GM19238 (cell line): ENCODE measurements around the gene HELQ.
"Not testable (repeated sequence)": the region's sequence is repeated elsewhere in the genome, so short reads cannot be mapped to it uniquely, and the experiment has no call there.

Experiments used
- DNase-seq: peaks from one replicate; pipeline ENCODE4 v3.0.0; 2011; ENCODE audit warnings: low spot score; ENCODE audit not compliant: insufficient read length

The HELQ gene

GRCh38 chr4:83455281-83456183 lies at the start of gene HELQ, which contains the start of gene MRPS18C:
Gene HELQ, minus strand, starts transcription at chr4:83455823. Its CDS starts 130 bp downstream, at chr4:83455693.
Gene MRPS18C, plus strand, starts transcription at chr4:83456058. Its CDS starts 20 bp downstream, at chr4:83456078.
- peak; percentile 82 for DNase-seq

GRCh38 chr4:83504996-83505395 lies 49.4 kb upstream of the HELQ start:
- DNase-seq = no peak

GRCh38 chr4:83504503-83504902 lies 48.9 kb upstream of the HELQ start:
- DNase-seq = no peak

GRCh38 chr4:83503974-83504373 lies 48.4 kb upstream of the HELQ start:
- no peak for DNase-seq

GRCh38 chr4:83501671-83502070 lies 46.0 kb upstream of the HELQ start:
- not testable (repeated sequence) for DNase-seq

GRCh38 chr4:83498187-83498586 lies 42.6 kb upstream of the HELQ start:
- no peak for DNase-seq

GRCh38 chr4:83496085-83496917 lies 40.7 kb upstream of the HELQ start:
- not testable (repeated sequence) for DNase-seq

GRCh38 chr4:83490876-83491450 lies 35.3 kb upstream of the HELQ start:
- peak; percentile 33 for DNase-seq

GRCh38 chr4:83489711-83490326 lies 34.2 kb upstream of the HELQ start:
- no peak for DNase-seq

GRCh38 chr4:83486457-83487129 lies 31.0 kb upstream of the HELQ start:
- DNase-seq = no peak

GRCh38 chr4:83484500-83485461 lies 29.2 kb upstream of the HELQ start, which contains the start of gene ABRAXAS1:
Gene ABRAXAS1, minus strand, starts transcription at chr4:83485100. Its CDS starts 28 bp downstream, at chr4:83485072.
- peak; percentile 92 for DNase-seq

GRCh38 chr4:83473966-83474365 lies 18.3 kb upstream of the HELQ start:
- no peak for DNase-seq

- no peak for DNase-seq
Measured at GRCh38 chr4:83473423-83473822, 17.8 kb upstream of the HELQ start.

- no peak for DNase-seq
Measured at GRCh38 chr4:83456184-83456501, 520 bp upstream of the HELQ start.

- DNase-seq = no peak
Measured at GRCh38 chr4:83454686-83455085, 937 bp downstream of the HELQ start.

GRCh38 chr4:83449009-83449408 lies 6.6 kb downstream of the HELQ start:
- DNase-seq = no peak

- no peak for DNase-seq
Measured at GRCh38 chr4:83440899-83441298, 14.7 kb downstream of the HELQ start.

GRCh38 chr4:83440148-83440814 lies 15.3 kb downstream of the HELQ start:
- no peak for DNase-seq

- no peak for DNase-seq
Measured at GRCh38 chr4:83438719-83439118, 16.9 kb downstream of the HELQ start.
